HepG2 (cell line): ENCODE data around the gene FLAD1. TPM values are rescaled to one million over a fixed set of nuclear protein-coding genes. Genes with fewer than 3 reads are reported as not detected.

ENCODE experiments used
- BORCS8-MEF2B ChIP-seq: sonication (generic); formaldehyde crosslinking; IDR thresholded peaks from 2 replicates; pipeline ENCODE4 v1.8.0; 2022; ENCODE audit warnings: mild to moderate bottlenecking, missing genetic modification reagents
- IKZF1 ChIP-seq: fragments of 450-650 bp; IDR thresholded peaks from 2 replicates; pipeline ENCODE4 v1.7.1; 2016
- IRF2 ChIP-seq: IDR thresholded peaks from 2 replicates; pipeline ENCODE4 v1.6.1; 2018; ENCODE audit warnings: missing genetic modification reagents, missing compliant biosample characterization
- POLR2AphosphoS2 ChIP-seq: IDR thresholded peaks from 2 replicates; pipeline ENCODE4 v1.6.1; 2011; ENCODE audit warnings: low read depth, low read length, improper control_type of control experiment
- TOPORS ChIP-seq: sonication (generic); formaldehyde crosslinking; IDR thresholded peaks from 2 replicates; pipeline ENCODE4 v1.8.0; 2023; ENCODE audit warnings: mild to moderate bottlenecking, missing genetic modification reagents
- ZNF484 ChIP-seq: sonication (generic); formaldehyde crosslinking; IDR thresholded peaks from 2 replicates; pipeline ENCODE4 v1.5.1; 2020; ENCODE audit warnings: mild to moderate bottlenecking, low read depth, missing genetic modification reagents, borderline replicate concordance
- ZNF772 ChIP-seq: sonication (generic); formaldehyde crosslinking; IDR thresholded peaks from 2 replicates; pipeline ENCODE4 v1.5.0; 2020; ENCODE audit warnings: mild to moderate bottlenecking, missing genetic modification reagents
- polyA plus RNA-seq, 8 experiments: library from polyadenylated mRNA; depleted of rRNA in 3 of 8; stranded (reverse) in 7 of 8; unstranded in 1 of 8; fragments of >200 nt; fragmentation: Illumina TruSeq in 4 of 8; extraction: Trizol in 4 of 8; gene quantifications; 2 replicates each; pipeline versions ENCODE4 v1.2.1 to v1.2.3, GENCODE V29; 2011 to 2016; ENCODE audit warnings: low read depth in 4 of 8, missing spikeins in 1 of 8, mixed read lengths in 1 of 8; ENCODE audit not compliant: insufficient read depth in 1 of 8
- total RNA-seq, 5 experiments: library from RNA; depleted of rRNA; stranded (reverse); fragments of >200 nt; fragmentation: Illumina TruSeq; extraction: Trizol; gene quantifications; 2 replicates each; pipeline ENCODE4 v1.2.3, GENCODE V29; 2016; ENCODE audit warnings: low read depth in 1 of 5
- TF ChIP-seq, protein P1 (sequence below): sonication (generic); formaldehyde crosslinking; IDR thresholded peaks from 2 replicates; pipeline ENCODE4 v1.5.0; 2020; ENCODE audit warnings: mild to moderate bottlenecking, missing genetic modification reagents, borderline replicate concordance
- TF ChIP-seq, protein P2 (sequence below): sonication (generic); formaldehyde crosslinking; IDR thresholded peaks from 2 replicates; pipeline ENCODE4 v1.5.1; 2020; ENCODE audit warnings: missing genetic modification reagents, mild to moderate bottlenecking, borderline replicate concordance
- TF ChIP-seq, protein P3 (sequence below): sonication (generic); formaldehyde crosslinking; IDR thresholded peaks from 2 replicates; pipeline ENCODE4 v1.5.0; 2020; ENCODE audit warnings: mild to moderate bottlenecking, missing genetic modification reagents, moderate library complexity
- TF ChIP-seq, protein P4 (sequence below): sonication (generic); formaldehyde crosslinking; conservative IDR thresholded peaks from 2 replicates; pipeline ENCODE4 v1.8.0; 2022; ENCODE audit warnings: low read depth, missing genetic modification reagents
- TF ChIP-seq, protein P5 (sequence below), 2 experiments: sonication (generic) in 1 of 2; formaldehyde crosslinking in 1 of 2; IDR thresholded peaks; 2 replicates each; pipeline versions ENCODE4 v1.6.1 to v1.9.0; 2014 to 2022; ENCODE audit warnings: antibody characterized with exemption in 1 of 2, borderline replicate concordance in 1 of 2, inconsistent platforms in 1 of 2, low read depth in 1 of 2, missing genetic modification reagents in 1 of 2

FLAD1 gene
- total and polyA plus RNA-seq, 2 of the 13 experiments (the other 11 are each of a cell fraction or from before 2014, with no cell fraction given): 25.9 to 32.8 TPM

DNA sequence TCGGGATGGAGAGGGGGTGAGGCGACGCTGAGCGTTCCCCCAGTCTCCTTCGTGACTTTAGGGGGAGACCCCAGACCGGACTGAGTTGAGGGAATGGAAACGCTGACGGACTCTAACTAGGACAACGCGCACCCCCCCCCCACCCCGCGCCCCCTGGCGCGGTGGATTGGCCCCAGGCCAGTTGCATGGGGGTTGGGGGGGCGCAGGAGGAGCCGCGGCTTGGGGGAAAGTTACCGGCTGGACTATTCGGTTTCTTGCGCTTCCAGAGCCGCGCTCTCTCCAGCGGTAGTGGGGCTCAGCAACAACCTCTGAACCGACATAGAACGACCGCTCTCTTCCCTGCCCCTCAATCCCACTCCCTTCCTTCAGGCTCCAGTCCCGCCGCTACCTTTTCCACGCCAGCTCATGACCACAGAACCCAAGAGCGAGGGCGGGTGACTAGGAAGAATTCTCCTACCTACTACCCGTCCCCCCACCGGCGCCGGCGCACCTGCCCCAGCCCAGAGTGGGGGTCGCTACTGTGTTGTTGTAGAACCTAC, 20.2 kb downstream of the FLAD1 start (continued):
- TF ChIP-seq TOPORS (0 out of 2 replicates have a peak, but pooled peaks have one; percentile 30), IKZF1 (no peak), IRF2 (CRISPR knock-in tag) (no peak), ZNF772 (CRISPR knock-in tag) (no peak), ZNF484 (no peak), BORCS8-MEF2B (CRISPR knock-in tag) (no peak), POLR2AphosphoS2 (no peak)
- TF ChIP-seq, protein P1, sequence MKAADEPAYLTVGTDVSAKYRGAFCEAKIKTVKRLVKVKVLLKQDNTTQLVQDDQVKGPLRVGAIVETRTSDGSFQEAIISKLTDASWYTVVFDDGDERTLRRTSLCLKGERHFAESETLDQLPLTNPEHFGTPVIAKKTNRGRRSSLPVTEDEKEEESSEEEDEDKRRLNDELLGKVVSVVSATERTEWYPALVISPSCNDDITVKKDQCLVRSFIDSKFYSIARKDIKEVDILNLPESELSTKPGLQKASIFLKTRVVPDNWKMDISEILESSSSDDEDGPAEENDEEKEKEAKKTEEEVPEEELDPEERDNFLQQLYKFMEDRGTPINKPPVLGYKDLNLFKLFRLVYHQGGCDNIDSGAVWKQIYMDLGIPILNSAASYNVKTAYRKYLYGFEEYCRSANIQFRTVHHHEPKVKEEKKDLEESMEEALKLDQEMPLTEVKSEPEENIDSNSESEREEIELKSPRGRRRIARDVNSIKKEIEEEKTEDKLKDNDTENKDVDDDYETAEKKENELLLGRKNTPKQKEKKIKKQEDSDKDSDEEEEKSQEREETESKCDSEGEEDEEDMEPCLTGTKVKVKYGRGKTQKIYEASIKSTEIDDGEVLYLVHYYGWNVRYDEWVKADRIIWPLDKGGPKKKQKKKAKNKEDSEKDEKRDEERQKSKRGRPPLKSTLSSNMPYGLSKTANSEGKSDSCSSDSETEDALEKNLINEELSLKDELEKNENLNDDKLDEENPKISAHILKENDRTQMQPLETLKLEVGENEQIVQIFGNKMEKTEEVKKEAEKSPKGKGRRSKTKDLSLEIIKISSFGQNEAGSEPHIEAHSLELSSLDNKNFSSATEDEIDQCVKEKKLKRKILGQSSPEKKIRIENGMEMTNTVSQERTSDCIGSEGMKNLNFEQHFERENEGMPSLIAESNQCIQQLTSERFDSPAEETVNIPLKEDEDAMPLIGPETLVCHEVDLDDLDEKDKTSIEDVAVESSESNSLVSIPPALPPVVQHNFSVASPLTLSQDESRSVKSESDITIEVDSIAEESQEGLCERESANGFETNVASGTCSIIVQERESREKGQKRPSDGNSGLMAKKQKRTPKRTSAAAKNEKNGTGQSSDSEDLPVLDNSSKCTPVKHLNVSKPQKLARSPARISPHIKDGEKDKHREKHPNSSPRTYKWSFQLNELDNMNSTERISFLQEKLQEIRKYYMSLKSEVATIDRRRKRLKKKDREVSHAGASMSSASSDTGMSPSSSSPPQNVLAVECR (CRISPR knock-in tag): no peak
- TF ChIP-seq, protein P2, sequence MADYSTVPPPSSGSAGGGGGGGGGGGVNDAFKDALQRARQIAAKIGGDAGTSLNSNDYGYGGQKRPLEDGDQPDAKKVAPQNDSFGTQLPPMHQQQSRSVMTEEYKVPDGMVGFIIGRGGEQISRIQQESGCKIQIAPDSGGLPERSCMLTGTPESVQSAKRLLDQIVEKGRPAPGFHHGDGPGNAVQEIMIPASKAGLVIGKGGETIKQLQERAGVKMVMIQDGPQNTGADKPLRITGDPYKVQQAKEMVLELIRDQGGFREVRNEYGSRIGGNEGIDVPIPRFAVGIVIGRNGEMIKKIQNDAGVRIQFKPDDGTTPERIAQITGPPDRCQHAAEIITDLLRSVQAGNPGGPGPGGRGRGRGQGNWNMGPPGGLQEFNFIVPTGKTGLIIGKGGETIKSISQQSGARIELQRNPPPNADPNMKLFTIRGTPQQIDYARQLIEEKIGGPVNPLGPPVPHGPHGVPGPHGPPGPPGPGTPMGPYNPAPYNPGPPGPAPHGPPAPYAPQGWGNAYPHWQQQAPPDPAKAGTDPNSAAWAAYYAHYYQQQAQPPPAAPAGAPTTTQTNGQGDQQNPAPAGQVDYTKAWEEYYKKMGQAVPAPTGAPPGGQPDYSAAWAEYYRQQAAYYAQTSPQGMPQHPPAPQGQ (CRISPR knock-in tag): no peak
- TF ChIP-seq, protein P3, sequence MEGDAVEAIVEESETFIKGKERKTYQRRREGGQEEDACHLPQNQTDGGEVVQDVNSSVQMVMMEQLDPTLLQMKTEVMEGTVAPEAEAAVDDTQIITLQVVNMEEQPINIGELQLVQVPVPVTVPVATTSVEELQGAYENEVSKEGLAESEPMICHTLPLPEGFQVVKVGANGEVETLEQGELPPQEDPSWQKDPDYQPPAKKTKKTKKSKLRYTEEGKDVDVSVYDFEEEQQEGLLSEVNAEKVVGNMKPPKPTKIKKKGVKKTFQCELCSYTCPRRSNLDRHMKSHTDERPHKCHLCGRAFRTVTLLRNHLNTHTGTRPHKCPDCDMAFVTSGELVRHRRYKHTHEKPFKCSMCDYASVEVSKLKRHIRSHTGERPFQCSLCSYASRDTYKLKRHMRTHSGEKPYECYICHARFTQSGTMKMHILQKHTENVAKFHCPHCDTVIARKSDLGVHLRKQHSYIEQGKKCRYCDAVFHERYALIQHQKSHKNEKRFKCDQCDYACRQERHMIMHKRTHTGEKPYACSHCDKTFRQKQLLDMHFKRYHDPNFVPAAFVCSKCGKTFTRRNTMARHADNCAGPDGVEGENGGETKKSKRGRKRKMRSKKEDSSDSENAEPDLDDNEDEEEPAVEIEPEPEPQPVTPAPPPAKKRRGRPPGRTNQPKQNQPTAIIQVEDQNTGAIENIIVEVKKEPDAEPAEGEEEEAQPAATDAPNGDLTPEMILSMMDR (CRISPR knock-in tag): 0 out of 2 replicates have a peak, but pooled peaks have one; percentile 13
- TF ChIP-seq, protein P4, sequence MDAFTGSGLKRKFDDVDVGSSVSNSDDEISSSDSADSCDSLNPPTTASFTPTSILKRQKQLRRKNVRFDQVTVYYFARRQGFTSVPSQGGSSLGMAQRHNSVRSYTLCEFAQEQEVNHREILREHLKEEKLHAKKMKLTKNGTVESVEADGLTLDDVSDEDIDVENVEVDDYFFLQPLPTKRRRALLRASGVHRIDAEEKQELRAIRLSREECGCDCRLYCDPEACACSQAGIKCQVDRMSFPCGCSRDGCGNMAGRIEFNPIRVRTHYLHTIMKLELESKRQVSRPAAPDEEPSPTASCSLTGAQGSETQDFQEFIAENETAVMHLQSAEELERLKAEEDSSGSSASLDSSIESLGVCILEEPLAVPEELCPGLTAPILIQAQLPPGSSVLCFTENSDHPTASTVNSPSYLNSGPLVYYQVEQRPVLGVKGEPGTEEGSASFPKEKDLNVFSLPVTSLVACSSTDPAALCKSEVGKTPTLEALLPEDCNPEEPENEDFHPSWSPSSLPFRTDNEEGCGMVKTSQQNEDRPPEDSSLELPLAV (CRISPR knock-in tag): no peak
- TF ChIP-seq, protein P5, sequence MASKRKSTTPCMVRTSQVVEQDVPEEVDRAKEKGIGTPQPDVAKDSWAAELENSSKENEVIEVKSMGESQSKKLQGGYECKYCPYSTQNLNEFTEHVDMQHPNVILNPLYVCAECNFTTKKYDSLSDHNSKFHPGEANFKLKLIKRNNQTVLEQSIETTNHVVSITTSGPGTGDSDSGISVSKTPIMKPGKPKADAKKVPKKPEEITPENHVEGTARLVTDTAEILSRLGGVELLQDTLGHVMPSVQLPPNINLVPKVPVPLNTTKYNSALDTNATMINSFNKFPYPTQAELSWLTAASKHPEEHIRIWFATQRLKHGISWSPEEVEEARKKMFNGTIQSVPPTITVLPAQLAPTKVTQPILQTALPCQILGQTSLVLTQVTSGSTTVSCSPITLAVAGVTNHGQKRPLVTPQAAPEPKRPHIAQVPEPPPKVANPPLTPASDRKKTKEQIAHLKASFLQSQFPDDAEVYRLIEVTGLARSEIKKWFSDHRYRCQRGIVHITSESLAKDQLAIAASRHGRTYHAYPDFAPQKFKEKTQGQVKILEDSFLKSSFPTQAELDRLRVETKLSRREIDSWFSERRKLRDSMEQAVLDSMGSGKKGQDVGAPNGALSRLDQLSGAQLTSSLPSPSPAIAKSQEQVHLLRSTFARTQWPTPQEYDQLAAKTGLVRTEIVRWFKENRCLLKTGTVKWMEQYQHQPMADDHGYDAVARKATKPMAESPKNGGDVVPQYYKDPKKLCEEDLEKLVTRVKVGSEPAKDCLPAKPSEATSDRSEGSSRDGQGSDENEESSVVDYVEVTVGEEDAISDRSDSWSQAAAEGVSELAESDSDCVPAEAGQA (IDR thresholded peaks at IDR 0.05; ENCODE audit: low read depth): no peak
- TF ChIP-seq, protein P5 (CRISPR knock-in tag; IDR thresholded peaks at IDR 0.05; ENCODE audit: borderline replicate concordance): no peak
